Globus pallidus (tissue), 1 donor: ENCODE measurements around the gene SURF1.
"Not testable (repeated sequence)": the region's sequence is repeated elsewhere in the genome, so short reads cannot be mapped to it uniquely, and the experiment has no call there.

Experiments used
- DNase-seq: peaks from one replicate; pipeline ENCODE4 v3.0.0-alpha.2; 2015; ENCODE audit warnings: low spot score

The SURF1 gene

GRCh38 chr9:133356391-133357091 is at the start of gene SURF1, which contains the start of gene SURF2:
Gene SURF1 (minus strand): TSS chr9:133356487. CDS start chr9:133356453, 34 bp downstream.
Gene SURF2 (plus strand): TSS chr9:133356550. CDS start chr9:133356593, 43 bp downstream.
- DNase-seq = peak; percentile 72

GRCh38 chr9:133405508-133406438 is 49.5 kb upstream of the SURF1 start:
- no peak for DNase-seq

GRCh38 chr9:133404454-133405002 is 48.2 kb upstream of the SURF1 start:
- DNase-seq = no peak

- DNase-seq = no peak
Measured at GRCh38 chr9:133403766-133404453, 47.6 kb upstream of the SURF1 start.

- no peak for DNase-seq
Measured at GRCh38 chr9:133402689-133403088, 46.4 kb upstream of the SURF1 start.

GRCh38 chr9:133401588-133401987 is 45.3 kb upstream of the SURF1 start:
- DNase-seq = no peak

GRCh38 chr9:133400292-133400691 is 44.0 kb upstream of the SURF1 start:
- no peak for DNase-seq

GRCh38 chr9:133397895-133398294 is 41.6 kb upstream of the SURF1 start:
- DNase-seq = no peak

- DNase-seq = no peak
Measured at GRCh38 chr9:133397370-133397769, 41.1 kb upstream of the SURF1 start.

GRCh38 chr9:133396952-133397351 is 40.7 kb upstream of the SURF1 start:
- no peak for DNase-seq

- no peak for DNase-seq
Measured at GRCh38 chr9:133394687-133395271, 38.5 kb upstream of the SURF1 start.

GRCh38 chr9:133393399-133393798 is 37.1 kb upstream of the SURF1 start:
- DNase-seq = no peak

GRCh38 chr9:133392308-133392707 is 36.0 kb upstream of the SURF1 start:
- not testable (repeated sequence) for DNase-seq

- DNase-seq = not testable (repeated sequence)
Measured at GRCh38 chr9:133391449-133391848, 35.2 kb upstream of the SURF1 start.

GRCh38 chr9:133390713-133391112 is 34.4 kb upstream of the SURF1 start:
- DNase-seq = no peak

GRCh38 chr9:133389562-133389961 is 33.3 kb upstream of the SURF1 start:
- no peak for DNase-seq

- no peak for DNase-seq
Measured at GRCh38 chr9:133389025-133389557, 32.8 kb upstream of the SURF1 start.

GRCh38 chr9:133387680-133388079 is 31.4 kb upstream of the SURF1 start:
- no peak for DNase-seq

GRCh38 chr9:133386338-133386737 is 30.1 kb upstream of the SURF1 start:
- no peak for DNase-seq

- DNase-seq = no peak
Measured at GRCh38 chr9:133385452-133385851, 29.2 kb upstream of the SURF1 start.

- DNase-seq = no peak
Measured at GRCh38 chr9:133384736-133385321, 28.5 kb upstream of the SURF1 start.
